B cell (primary cell): ENCODE data around the gene CA9. TPM values are rescaled to one million over a fixed set of nuclear protein-coding genes. Genes with fewer than 3 reads are reported as not detected.

Experiments used
- ATAC-seq: fragments of 200-7000 bp; cut with Tn5 transposase; one replicate; pipeline ENCODE4 v1.10.0; 2021; ENCODE audit warnings: low read depth, mild to moderate bottlenecking, moderate number of reproducible peaks, moderate library complexity
- CTCF ChIA-PET: fragments of 350-600 bp; sonication (Branson Sonifier 250); formaldehyde crosslinking; loops from one replicate; lab custom pipeline; 2021; ENCODE audit warnings: antibody characterized with exemption, inconsistent platforms; lab: Charles Lee
- POLR2A ChIA-PET: fragments of 350-600 bp; sonication (Branson Sonifier 250); formaldehyde crosslinking; loops from one replicate; lab custom pipeline; 2021; ENCODE audit warnings: antibody characterized with exemption; lab: Charles Lee
- DNase-seq: peaks from one replicate; pipeline ENCODE4 v3.0.0; 2013
- H2AFZ ChIP-seq: 2 replicates; pipeline ENCODE4 v1.6.1; 2012; ENCODE audit warnings: mild to moderate bottlenecking, low read depth, low read length; ENCODE audit not compliant: insufficient read depth, poor library complexity, severe bottlenecking
- H3K27ac ChIP-seq, 2 donors: 1 replicate in 1 of 2; 2 replicates in 1 of 2; pipeline ENCODE4 v1.5.1; 2012 to 2013; ENCODE audit warnings: low read length in 2 of 2, mild to moderate bottlenecking in 2 of 2, moderate library complexity in 1 of 2
- H3K27me3 ChIP-seq, 4 experiments: fragments of 200-600 bp in 1 of 4; sonication (generic) in 1 of 4; replicated peaks in 1 of 4; 1 replicate in 2 of 4; 2 replicates in 2 of 4; pipeline versions ENCODE4 v1.6.1 to v1.7.0; 2013 to 2016; ENCODE audit warnings: low read length in 3 of 4, mild to moderate bottlenecking in 2 of 4, mixed read lengths in 1 of 4, moderate library complexity in 1 of 4; ENCODE audit not compliant: insufficient read depth in 4 of 4, control insufficient read depth in 3 of 4; ENCODE audit errors: control extremely low read depth in 1 of 4
- H3K36me3 ChIP-seq, 2 experiments: replicated peaks in 1 of 2; 1 replicate in 1 of 2; 2 replicates in 1 of 2; pipeline versions ENCODE4 v1.6.1 to v1.7.1; 2013; ENCODE audit warnings: low read length in 1 of 2; ENCODE audit not compliant: insufficient read depth in 2 of 2, control insufficient read depth in 1 of 2; ENCODE audit errors: control extremely low read depth in 1 of 2, extremely low read depth in 1 of 2
- H3K4me1 ChIP-seq, 2 donors: fragments of 200-600 bp in 1 of 2; sonication (generic) in 1 of 2; 1 replicate in 1 of 2; 2 replicates in 1 of 2; pipeline versions ENCODE4 v1.5.1 to v1.6.1; 2013 to 2017; ENCODE audit warnings: low read length in 2 of 2; ENCODE audit not compliant: control insufficient read depth in 2 of 2, insufficient read depth in 2 of 2
- H3K4me2 ChIP-seq: replicated peaks from 2 replicates; pipeline ENCODE3; 2012; ENCODE audit warnings: mild to moderate bottlenecking, low read depth, low read length; ENCODE audit not compliant: poor library complexity, severe bottlenecking
- H3K4me3 ChIP-seq, 5 experiments: fragments of 200-600 bp in 1 of 5; sonication (generic) in 1 of 5; 1 replicate in 3 of 5; 2 replicates in 2 of 5; pipeline versions ENCODE4 v1.5.1 to v1.7.0; 2011 to 2016; ENCODE audit warnings: low read length in 4 of 5, mild to moderate bottlenecking in 4 of 5, low read depth in 2 of 5, control low read depth in 1 of 5, moderate library complexity in 1 of 5; ENCODE audit not compliant: insufficient read depth in 1 of 5; ENCODE audit errors: control extremely low read depth in 1 of 5, extremely low read depth in 1 of 5
- H3K79me2 ChIP-seq: fragments of 200-600 bp; sonication (generic); one replicate; pipeline ENCODE4 v1.6.0; 2016; ENCODE audit warnings: low read length; ENCODE audit not compliant: control insufficient read depth, insufficient read depth
- H3K9ac ChIP-seq: fragments of 200-600 bp; sonication (generic); 2 replicates; pipeline ENCODE4 v1.6.1; 2017; ENCODE audit warnings: mild to moderate bottlenecking, low read length, moderate library complexity
- H3K9me3 ChIP-seq, 3 donors: one replicate each; pipeline versions ENCODE4 v1.6.1 to v1.7.1; 2013; ENCODE audit warnings: low read length in 2 of 3; ENCODE audit not compliant: control insufficient read depth in 2 of 3, insufficient read depth in 1 of 3; ENCODE audit errors: control extremely low read depth in 1 of 3
- H4K20me1 ChIP-seq: 2 replicates; pipeline ENCODE4 v1.6.0; 2012; ENCODE audit warnings: mild to moderate bottlenecking, low read length; ENCODE audit not compliant: insufficient read depth, control insufficient read depth, poor library complexity, severe bottlenecking
- H3K27ac Mint-ChIP-seq: one replicate; pipeline ENCODE4 v1.8.0; 2021; ENCODE audit warnings: mixed read lengths
- H3K27me3 Mint-ChIP-seq: one replicate; pipeline ENCODE4 v1.8.0; 2021; ENCODE audit warnings: mixed read lengths
- H3K4me1 Mint-ChIP-seq: one replicate; pipeline ENCODE4 v1.8.0; 2021; ENCODE audit warnings: mixed read lengths
- H3K4me3 Mint-ChIP-seq: one replicate; pipeline ENCODE4 v1.8.0; 2021; ENCODE audit warnings: mixed read lengths
- H3K9me3 Mint-ChIP-seq: one replicate; pipeline ENCODE4 v1.8.0; 2022; ENCODE audit warnings: mixed read lengths; ENCODE audit not compliant: insufficient read depth
- EZH2 ChIP-seq: IDR thresholded peaks from 2 replicates; pipeline ENCODE4 v1.6.1; 2012; ENCODE audit warnings: borderline replicate concordance, low read depth, mild to moderate bottlenecking, moderate library complexity, low read length; ENCODE audit not compliant: insufficient read depth, poor library complexity, severe bottlenecking
- WGBS: methylation state at CpG from one replicate; pipeline ENCODE4 v1.1.5; 2013; ENCODE audit warnings: missing lambda C conversion rate; ENCODE audit not compliant: insufficient coverage; 5-methylcytosine and 5-hydroxymethylcytosine counted together
- intact Hi-C: fragments of 100-400 bp; cut with micrococcal nuclease; formaldehyde crosslinking; loops from one replicate; pipeline ENCODE4 v1.10.0; 2022
- polyA plus RNA-seq: library from polyadenylated mRNA; depleted of rRNA; stranded (reverse); fragments of >200 nt; gene quantifications from 2 replicates; pipeline ENCODE4 v1.2.3, GENCODE V29; 2012
- total RNA-seq, 2 donors: library from RNA; stranded (reverse); fragments of 120-200 nt in 1 of 2; gene quantifications; 1 replicate in 1 of 2; 2 replicates in 1 of 2; pipeline versions ENCODE4 v1.2.3 to v1.2.4, GENCODE V29; 2013 to 2022
- TF ChIP-seq, protein P1 (sequence below): fragments of 200-600 bp; IDR thresholded peaks from one replicate; pipeline ENCODE4 v1.8.0; 2022; ENCODE audit warnings: antibody characterized with exemption, mild to moderate bottlenecking

CA9 gene
- total and polyA plus RNA-seq, 2 donors (not counting 1 experiment from before 2014, with no cell fraction given), result not detected

GRCh38 chr9:35646533-35647265 lies 27.0 kb upstream of the CA9 start:
- intact Hi-C loops, result loop anchor here (1.0 to 2.0 kb wide), 8 partner anchors 10 to 169 kb away; partner anchors contain the start of genes CCDC107, CREB3, HINT2 and RMRP
- peak overlapping the region; percentile 97 for H3K27ac Mint-ChIP-seq

More at GRCh38 chr9:35646533-35647265, 27.0 kb upstream of the CA9 start:
- CTCF ChIA-PET, result interaction anchor here (0.6 to 15.0 kb wide), 28 partner anchors 11 to 530 kb away, joined by 3 to 357 read pairs (median 6); partner anchors contain the start of genes ARHGEF39, CCDC107, CD72 and CREB3
- Mint-ChIP-seq H3K4me3 (peak overlapping the region; percentile 97), H3K9me3 (no peaks in the 10 kb centered on the region), H3K27me3 (no peaks in the 10 kb centered on the region), H3K4me1 (peaks cover 81% of the 10 kb centered on the region)
- Histone ChIP-seq H3K27ac (peak overlapping the region; percentile 88 to 95), H3K4me1 (peaks cover 76 to 92% of the 10 kb centered on the region in 2 donors), H3K79me2 (peaks cover 48% of the 10 kb centered on the region), H4K20me1 (no peaks in the 10 kb centered on the region), H3K4me2 (peak overlapping the region; percentile 93), H3K9ac (peak overlapping the region; percentile 88), H3K9me3 (no peaks in the 10 kb centered on the region), H3K27me3 (no peaks in the 10 kb centered on the region), H3K36me3 (peaks cover 0 to 13% of the 10 kb centered on the region in 2 experiments), H3K4me3 (peak overlapping the region; percentile 76 to 90 (median 84)), H2AFZ (peak overlapping the region; percentile 83)
- POLR2A ChIA-PET, result interaction anchor here (0.7 to 9.7 kb wide), 16 partner anchors 8 to 102 kb away, joined by 3 to 114 read pairs (median 8); partner anchors contain the start of genes ARHGEF39, CCDC107, CD72 and CREB3
- DNase-seq (peak; percentile 95), ATAC-seq (peak; percentile 89)
- no peak for TF ChIP-seq EZH2
- TF ChIP-seq, protein P1, sequence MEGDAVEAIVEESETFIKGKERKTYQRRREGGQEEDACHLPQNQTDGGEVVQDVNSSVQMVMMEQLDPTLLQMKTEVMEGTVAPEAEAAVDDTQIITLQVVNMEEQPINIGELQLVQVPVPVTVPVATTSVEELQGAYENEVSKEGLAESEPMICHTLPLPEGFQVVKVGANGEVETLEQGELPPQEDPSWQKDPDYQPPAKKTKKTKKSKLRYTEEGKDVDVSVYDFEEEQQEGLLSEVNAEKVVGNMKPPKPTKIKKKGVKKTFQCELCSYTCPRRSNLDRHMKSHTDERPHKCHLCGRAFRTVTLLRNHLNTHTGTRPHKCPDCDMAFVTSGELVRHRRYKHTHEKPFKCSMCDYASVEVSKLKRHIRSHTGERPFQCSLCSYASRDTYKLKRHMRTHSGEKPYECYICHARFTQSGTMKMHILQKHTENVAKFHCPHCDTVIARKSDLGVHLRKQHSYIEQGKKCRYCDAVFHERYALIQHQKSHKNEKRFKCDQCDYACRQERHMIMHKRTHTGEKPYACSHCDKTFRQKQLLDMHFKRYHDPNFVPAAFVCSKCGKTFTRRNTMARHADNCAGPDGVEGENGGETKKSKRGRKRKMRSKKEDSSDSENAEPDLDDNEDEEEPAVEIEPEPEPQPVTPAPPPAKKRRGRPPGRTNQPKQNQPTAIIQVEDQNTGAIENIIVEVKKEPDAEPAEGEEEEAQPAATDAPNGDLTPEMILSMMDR, result peak; percentile 94
- WGBS, result under 1% methylated on average over 51 of the region's 58 CpGs
